Testis (tissue), 2 donors: ENCODE measurements around the gene STK33.

ENCODE experiments used
- POLR2A ChIP-seq: fragments of 450-650 bp; IDR thresholded peaks from one replicate; pipeline ENCODE4 v1.6.1; 2017; ENCODE audit warnings: antibody characterized with exemption, mild to moderate bottlenecking, moderate library complexity
- TF ChIP-seq, protein P1 (sequence below), 3 experiments: fragments of 450-650 bp in 2 of 3; fragments of 200-600 bp in 1 of 3; sonication (generic) in 1 of 3; IDR thresholded peaks; one replicate each; pipeline ENCODE4 v1.5.1; 2016 to 2019; ENCODE audit warnings: antibody characterized with exemption in 3 of 3, mild to moderate bottlenecking in 2 of 3, moderate library complexity in 1 of 3

GRCh38 chr11:8369592-8370205, 224.3 kb downstream of the STK33 start:
- TF ChIP-seq POLR2A, result no peak
- TF ChIP-seq, protein P1, sequence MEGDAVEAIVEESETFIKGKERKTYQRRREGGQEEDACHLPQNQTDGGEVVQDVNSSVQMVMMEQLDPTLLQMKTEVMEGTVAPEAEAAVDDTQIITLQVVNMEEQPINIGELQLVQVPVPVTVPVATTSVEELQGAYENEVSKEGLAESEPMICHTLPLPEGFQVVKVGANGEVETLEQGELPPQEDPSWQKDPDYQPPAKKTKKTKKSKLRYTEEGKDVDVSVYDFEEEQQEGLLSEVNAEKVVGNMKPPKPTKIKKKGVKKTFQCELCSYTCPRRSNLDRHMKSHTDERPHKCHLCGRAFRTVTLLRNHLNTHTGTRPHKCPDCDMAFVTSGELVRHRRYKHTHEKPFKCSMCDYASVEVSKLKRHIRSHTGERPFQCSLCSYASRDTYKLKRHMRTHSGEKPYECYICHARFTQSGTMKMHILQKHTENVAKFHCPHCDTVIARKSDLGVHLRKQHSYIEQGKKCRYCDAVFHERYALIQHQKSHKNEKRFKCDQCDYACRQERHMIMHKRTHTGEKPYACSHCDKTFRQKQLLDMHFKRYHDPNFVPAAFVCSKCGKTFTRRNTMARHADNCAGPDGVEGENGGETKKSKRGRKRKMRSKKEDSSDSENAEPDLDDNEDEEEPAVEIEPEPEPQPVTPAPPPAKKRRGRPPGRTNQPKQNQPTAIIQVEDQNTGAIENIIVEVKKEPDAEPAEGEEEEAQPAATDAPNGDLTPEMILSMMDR (IDR thresholded peaks at IDR 0.05), result no peak
